Body of pancreas (tissue), 4 donors: Measurements from ENCODE around the gene PDHB. TPM values are rescaled to one million over a fixed set of nuclear protein-coding genes. Genes with fewer than 3 reads are reported as not detected.

ENCODE experiments used
- ATAC-seq: fragments of 150-250 bp; one replicate; pipeline ENCODE4 v1.9.1; 2016
- DNase-seq, 4 donors: peaks; one replicate each; pipeline ENCODE4 v3.0.0-alpha.2; 2019
- H3K27ac ChIP-seq, 4 donors: fragments of 200-600 bp; sonication (generic); 1 replicate in 3 of 4; 2 replicates in 1 of 4; pipeline versions ENCODE4 v1.5.1 to v1.6.1; 2016 to 2019; ENCODE audit warnings: mild to moderate bottlenecking in 1 of 4, mixed read lengths in 1 of 4, moderate library complexity in 1 of 4
- H3K27me3 ChIP-seq, 2 donors: fragments of 200-600 bp; sonication (generic); one replicate each; pipeline ENCODE4 v1.6.0; 2016; ENCODE audit warnings: mild to moderate bottlenecking in 1 of 2
- H3K36me3 ChIP-seq, 2 donors: fragments of 200-600 bp; sonication (generic); replicated peaks in 1 of 2; 2 replicates each; pipeline ENCODE4 v1.5.1; 2016; ENCODE audit warnings: low read depth in 2 of 2; ENCODE audit not compliant: insufficient read depth in 1 of 2
- H3K4me1 ChIP-seq: fragments of 200-600 bp; sonication (generic); one replicate; pipeline ENCODE4 v1.6.0; 2016
- H3K4me3 ChIP-seq, 2 donors: fragments of 200-600 bp; sonication (generic); 1 replicate in 1 of 2; 2 replicates in 1 of 2; pipeline ENCODE4 v1.5.1; 2016 to 2019
- H3K9me3 ChIP-seq, 3 donors: fragments of 200-600 bp; sonication (generic); 1 replicate in 2 of 3; 2 replicates in 1 of 3; pipeline ENCODE4 v1.5.1; 2016
- POLR2A ChIP-seq, 3 donors: fragments of 450-650 bp; IDR thresholded peaks; one replicate each; pipeline ENCODE4 v1.6.1; 2016; ENCODE audit warnings: antibody characterized with exemption in 3 of 3, mild to moderate bottlenecking in 2 of 3
- WGBS, 2 donors: methylation state at CpG; one replicate each; pipeline ENCODE4 v1.1.5; 2017; 5-methylcytosine and 5-hydroxymethylcytosine counted together
- intact Hi-C: fragments of 100-400 bp; cut with DNase I; formaldehyde crosslinking; loops from one replicate; pipeline ENCODE4 v1.15.1; 2023
- total RNA-seq, 2 donors: library from RNA; depleted of rRNA; stranded (reverse); fragments of >200 nt; gene quantifications; one replicate each; pipeline ENCODE4 v1.1.0, GENCODE V29; 2016
- TF ChIP-seq, protein P1 (sequence below), 7 experiments: fragments of 450-650 bp in 4 of 7; fragments of 200-600 bp in 3 of 7; sonication (generic) in 3 of 7; IDR thresholded peaks; one replicate each; pipeline ENCODE4 v1.5.1; 2016 to 2019; ENCODE audit warnings: antibody characterized with exemption in 7 of 7

PDHB gene
- total RNA-seq, 2 donors from 2014 or later, result 23.4 to 32.7 TPM

DNA sequence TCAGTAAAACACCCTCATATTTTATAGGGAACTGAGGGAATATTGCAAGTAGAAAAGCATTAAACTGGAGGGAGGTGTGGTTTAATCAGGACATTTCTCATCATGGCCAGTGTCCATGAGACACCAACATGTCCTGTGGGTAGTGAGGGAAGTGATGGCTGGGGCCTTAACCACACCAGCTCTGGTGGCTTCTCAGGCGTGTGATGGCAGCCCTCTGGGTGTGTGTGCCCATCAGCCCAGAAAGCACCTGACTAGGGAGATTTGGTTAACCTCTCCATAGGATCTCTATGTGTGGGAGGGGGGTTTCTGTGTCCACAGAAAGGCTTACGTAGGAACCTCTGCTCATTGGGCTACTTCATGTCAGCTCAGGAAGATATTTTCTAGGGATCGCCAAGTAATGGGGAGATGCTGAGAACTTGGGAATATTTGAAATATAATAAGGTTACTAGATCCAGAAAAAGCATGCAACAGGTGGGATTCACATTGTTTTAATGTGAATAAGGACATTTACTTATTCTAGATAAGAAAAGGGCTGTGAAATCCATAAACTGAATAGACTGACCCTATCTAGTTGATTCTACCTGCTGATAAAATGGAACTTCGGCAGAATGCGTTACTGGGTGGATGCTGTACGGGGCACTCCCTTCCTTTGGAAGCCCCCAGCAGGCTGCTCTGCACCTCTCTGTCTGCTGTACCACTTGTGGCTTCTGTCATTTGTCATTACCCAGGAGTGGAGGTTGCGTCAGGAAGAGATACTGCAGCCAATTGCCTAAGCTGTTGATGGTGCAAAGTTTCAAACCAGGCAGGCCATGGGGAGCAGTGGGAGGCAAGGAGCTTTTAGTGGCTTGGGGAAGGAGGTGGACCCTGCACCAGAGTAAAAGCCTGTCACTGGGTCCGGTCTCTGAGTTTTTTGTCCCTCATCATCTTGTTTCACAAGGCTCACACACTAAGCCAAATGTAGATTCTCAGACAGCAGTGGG is 21.5 kb downstream of the PDHB start:
- Histone ChIP-seq H3K4me3 (no peak overlapping the region), H3K27ac (no peak overlapping the region), H3K36me3 (peaks cover 0 to 5% of the 10 kb centered on the region in 2 donors), H3K4me1 (no peaks in the 10 kb centered on the region), H3K27me3 (no peaks in the 10 kb centered on the region), H3K9me3 (no peaks in the 10 kb centered on the region)
- intact Hi-C loops, result no loop called here
- ATAC-seq (no peak), DNase-seq (no peak)
- WGBS, 2 donors, result 79 to 83% methylated on average over 8 of the region's 8 CpGs
- TF ChIP-seq, protein P1, sequence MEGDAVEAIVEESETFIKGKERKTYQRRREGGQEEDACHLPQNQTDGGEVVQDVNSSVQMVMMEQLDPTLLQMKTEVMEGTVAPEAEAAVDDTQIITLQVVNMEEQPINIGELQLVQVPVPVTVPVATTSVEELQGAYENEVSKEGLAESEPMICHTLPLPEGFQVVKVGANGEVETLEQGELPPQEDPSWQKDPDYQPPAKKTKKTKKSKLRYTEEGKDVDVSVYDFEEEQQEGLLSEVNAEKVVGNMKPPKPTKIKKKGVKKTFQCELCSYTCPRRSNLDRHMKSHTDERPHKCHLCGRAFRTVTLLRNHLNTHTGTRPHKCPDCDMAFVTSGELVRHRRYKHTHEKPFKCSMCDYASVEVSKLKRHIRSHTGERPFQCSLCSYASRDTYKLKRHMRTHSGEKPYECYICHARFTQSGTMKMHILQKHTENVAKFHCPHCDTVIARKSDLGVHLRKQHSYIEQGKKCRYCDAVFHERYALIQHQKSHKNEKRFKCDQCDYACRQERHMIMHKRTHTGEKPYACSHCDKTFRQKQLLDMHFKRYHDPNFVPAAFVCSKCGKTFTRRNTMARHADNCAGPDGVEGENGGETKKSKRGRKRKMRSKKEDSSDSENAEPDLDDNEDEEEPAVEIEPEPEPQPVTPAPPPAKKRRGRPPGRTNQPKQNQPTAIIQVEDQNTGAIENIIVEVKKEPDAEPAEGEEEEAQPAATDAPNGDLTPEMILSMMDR (IDR thresholded peaks at IDR 0.05), result no peak
- TF ChIP-seq POLR2A (IDR thresholded peaks at IDR 0.05), result no peak

DNA sequence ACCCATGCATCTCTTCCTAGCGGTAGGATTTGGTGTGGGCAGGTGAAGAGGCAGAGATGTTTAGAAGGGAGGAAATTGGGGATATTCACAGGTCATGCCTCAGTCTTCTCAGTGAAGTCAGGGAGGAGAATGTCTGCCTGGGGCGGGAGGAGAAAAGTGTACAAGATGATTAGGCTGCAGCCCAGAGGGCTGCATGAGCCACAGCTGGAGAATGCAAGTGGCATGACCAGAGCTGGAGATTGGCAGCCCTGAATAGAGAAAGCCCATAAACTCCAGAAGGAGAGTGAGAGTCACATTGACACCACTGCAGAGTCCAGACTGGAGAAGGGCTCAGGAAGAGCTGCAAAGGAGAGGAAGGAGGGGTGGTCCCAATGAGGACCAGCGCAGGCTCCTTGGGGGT is 22.6 kb downstream of the PDHB start:
- DNase-seq, result no peak
- intact Hi-C loops, result no loop called here
- no peak for ATAC-seq
- Histone ChIP-seq H3K36me3 (peaks cover 0 to 5% of the 10 kb centered on the region in 2 donors), H3K4me3 (no peak overlapping the region), H3K27me3 (no peaks in the 10 kb centered on the region), H3K4me1 (no peaks in the 10 kb centered on the region), H3K9me3 (no peaks in the 10 kb centered on the region), H3K27ac (no peak overlapping the region)
- TF ChIP-seq POLR2A (IDR thresholded peaks at IDR 0.05), result no peak
- TF ChIP-seq, protein P1 (IDR thresholded peaks at IDR 0.05), result no peak
- 78 to 98% methylated on average over 3 of the region's 3 CpGs for WGBS, 2 donors

- Histone ChIP-seq H3K4me3 (no peak overlapping the region), H3K36me3 (peaks cover 0 to 5% of the 10 kb centered on the region in 2 donors), H3K4me1 (no peaks in the 10 kb centered on the region), H3K27ac (no peak overlapping the region), H3K9me3 (no peaks in the 10 kb centered on the region), H3K27me3 (no peaks in the 10 kb centered on the region)
- WGBS, 2 donors, result 76 to 96% methylated on average over 3 of the region's 3 CpGs
- ATAC-seq (no peak), DNase-seq (no peak)
- TF ChIP-seq, protein P1 (IDR thresholded peaks at IDR 0.05), result no peak
- no peak for TF ChIP-seq POLR2A (IDR thresholded peaks at IDR 0.05)
- intact Hi-C loops, result no loop called here
Observed at GRCh38 chr3:58409663-58410062, 24.0 kb downstream of the PDHB start.

GRCh38 chr3:58408906-58409305 is 24.7 kb downstream of the PDHB start:
- Histone ChIP-seq H3K36me3 (peaks cover 0 to 5% of the 10 kb centered on the region in 2 donors), H3K9me3 (no peaks in the 10 kb centered on the region), H3K27me3 (no peaks in the 10 kb centered on the region), H3K27ac (no peak overlapping the region), H3K4me3 (no peak overlapping the region), H3K4me1 (no peaks in the 10 kb centered on the region)
- intact Hi-C loops, result no loop called here
- no peak for DNase-seq
- ATAC-seq, result no peak
- TF ChIP-seq, protein P1 (IDR thresholded peaks at IDR 0.05), result no peak
- 80 to 85% methylated on average over 5 of the region's 5 CpGs for WGBS, 2 donors
